CD14-positive monocyte (primary cell): ENCODE results near the gene POLK. TPM values are rescaled to one million over a fixed set of nuclear protein-coding genes. Genes with fewer than 3 reads are reported as not detected.

Experiments used
- DNase-seq, 3 donors: peaks; one replicate each; pipeline ENCODE4 v3.0.0-alpha.2; 2011 to 2022
- H2AFZ ChIP-seq: 2 replicates; pipeline ENCODE4 v1.6.0; 2012; ENCODE audit warnings: mild to moderate bottlenecking, low read depth, low read length, inconsistent platforms; ENCODE audit not compliant: insufficient read depth, poor library complexity, severe bottlenecking
- H3K27ac ChIP-seq, 2 donors: 1 replicate in 1 of 2; 2 replicates in 1 of 2; pipeline ENCODE4 v1.5.1; 2012 to 2013; ENCODE audit warnings: low read length in 2 of 2, control low read depth in 1 of 2, inconsistent platforms in 1 of 2, low read depth in 1 of 2, mild to moderate bottlenecking in 1 of 2
- H3K27me3 ChIP-seq, 2 donors: one replicate each; pipeline versions ENCODE4 v1.6.0 to v1.6.1; 2011 to 2013; ENCODE audit warnings: low read length in 2 of 2; ENCODE audit not compliant: control insufficient read depth in 2 of 2, insufficient read depth in 2 of 2
- H3K36me3 ChIP-seq, 2 donors: replicated peaks in 1 of 2; 1 replicate in 1 of 2; 2 replicates in 1 of 2; pipeline versions ENCODE4 v1.5.1 to v1.6.1; 2012 to 2013; ENCODE audit warnings: low read length in 2 of 2, control low read depth in 1 of 2, inconsistent platforms in 1 of 2, mild to moderate bottlenecking in 1 of 2; ENCODE audit not compliant: insufficient read depth in 2 of 2, control insufficient read depth in 1 of 2
- H3K4me1 ChIP-seq, 2 donors: 1 replicate in 1 of 2; 2 replicates in 1 of 2; pipeline versions ENCODE4 v1.5.1 to v1.6.1; 2012 to 2013; ENCODE audit warnings: low read length in 2 of 2, control low read depth in 1 of 2, inconsistent platforms in 1 of 2, mild to moderate bottlenecking in 1 of 2, moderate library complexity in 1 of 2; ENCODE audit not compliant: insufficient read depth in 2 of 2, control insufficient read depth in 1 of 2
- H3K4me2 ChIP-seq: replicated peaks from 2 replicates; pipeline ENCODE3; 2012; ENCODE audit warnings: low read length, moderate library complexity, mild to moderate bottlenecking; ENCODE audit not compliant: poor library complexity, severe bottlenecking; ENCODE audit errors: extremely low read depth
- H3K4me3 ChIP-seq, 3 experiments: fragments of 200-600 bp in 1 of 3; sonication (generic) in 1 of 3; replicated peaks in 1 of 3; 1 replicate in 2 of 3; 2 replicates in 1 of 3; pipeline ENCODE4 v1.5.1; 2011 to 2013; ENCODE audit warnings: low read length in 3 of 3, mild to moderate bottlenecking in 3 of 3, control low read depth in 2 of 3, low read depth in 2 of 3, inconsistent platforms in 1 of 3, moderate library complexity in 1 of 3
- H3K79me2 ChIP-seq: 2 replicates; pipeline ENCODE4 v1.6.0; 2012; ENCODE audit warnings: mild to moderate bottlenecking, control low read depth, inconsistent platforms, low read length, moderate library complexity; ENCODE audit not compliant: insufficient read depth
- H3K9ac ChIP-seq: 2 replicates; pipeline ENCODE4 v1.6.0; 2017; ENCODE audit warnings: low read length, mild to moderate bottlenecking; ENCODE audit not compliant: insufficient read depth, poor library complexity, severe bottlenecking
- H3K9me3 ChIP-seq, 2 donors: replicated peaks in 1 of 2; 1 replicate in 1 of 2; 2 replicates in 1 of 2; pipeline versions ENCODE4 v1.5.1 to v1.6.1; 2012 to 2013; ENCODE audit warnings: low read length in 2 of 2, control low read depth in 1 of 2; ENCODE audit not compliant: control insufficient read depth in 1 of 2, insufficient read depth in 1 of 2
- H4K20me1 ChIP-seq: 2 replicates; pipeline ENCODE4 v1.6.0; 2012; ENCODE audit warnings: mild to moderate bottlenecking, low read length, control low read depth, moderate library complexity; ENCODE audit not compliant: insufficient read depth
- H3K27ac Mint-ChIP-seq, 7 donors: one replicate each; pipeline ENCODE4 v1.8.0; 2020; ENCODE audit warnings: mild to moderate bottlenecking in 7 of 7, mixed read lengths in 7 of 7, moderate library complexity in 6 of 7, inconsistent platforms in 2 of 7
- H3K27me3 Mint-ChIP-seq, 3 donors: one replicate each; pipeline ENCODE4 v1.8.0; 2021 to 2022; ENCODE audit warnings: low read depth in 3 of 3, mild to moderate bottlenecking in 3 of 3, mixed read lengths in 3 of 3, moderate library complexity in 3 of 3, inconsistent platforms in 1 of 3
- H3K36me3 Mint-ChIP-seq, 2 donors: one replicate each; pipeline ENCODE4 v1.8.0; 2020; ENCODE audit warnings: mixed read lengths in 2 of 2, inconsistent platforms in 1 of 2, mild to moderate bottlenecking in 1 of 2
- H3K4me1 Mint-ChIP-seq: one replicate; pipeline ENCODE4 v1.8.0; 2020; ENCODE audit warnings: mild to moderate bottlenecking, mixed read lengths
- H3K4me3 Mint-ChIP-seq, 2 donors: one replicate each; pipeline ENCODE4 v1.8.0; 2020; ENCODE audit warnings: mild to moderate bottlenecking in 2 of 2, mixed read lengths in 2 of 2, moderate library complexity in 1 of 2
- H3K9me3 Mint-ChIP-seq, 7 donors: one replicate each; pipeline ENCODE4 v1.8.0; 2020 to 2022; ENCODE audit warnings: mixed read lengths in 7 of 7, mild to moderate bottlenecking in 6 of 7, moderate library complexity in 6 of 7, inconsistent platforms in 2 of 7
- CTCF ChIP-seq: fragments of 200-600 bp; IDR thresholded peaks from one replicate; pipeline ENCODE4 v1.8.0; 2022; ENCODE audit warnings: antibody characterized with exemption, mild to moderate bottlenecking
- WGBS: methylation state at CpG from one replicate; pipeline ENCODE4 v1.1.5; 2013; ENCODE audit warnings: missing lambda C conversion rate; ENCODE audit not compliant: insufficient coverage; 5-methylcytosine and 5-hydroxymethylcytosine counted together
- intact Hi-C, 2 donors: fragments of 100-400 bp; cut with micrococcal nuclease; formaldehyde crosslinking; loops; one replicate each; pipeline versions ENCODE4 v1.15.0 to v1.15.1; 2023
- polyA plus RNA-seq, 3 donors: library from polyadenylated mRNA; depleted of rRNA in 1 of 3; unstranded in 2 of 3; stranded (reverse) in 1 of 3; fragments of 300-500 nt in 2 of 3; fragments of >200 nt in 1 of 3; fragmentation: Illumina TruSeq in 2 of 3; gene quantifications; 1 replicate in 2 of 3; 2 replicates in 1 of 3; pipeline ENCODE4 v1.2.3, GENCODE V29; 2012 to 2021

POLK gene
- polyA plus RNA-seq, 3 donors, result 18.1 to 27.2 (median 22.3) TPM

- no peak overlapping the region for H3K27ac Mint-ChIP-seq
- Histone ChIP-seq H3K4me2 (no peak overlapping the region), H3K36me3 (no peaks in the 10 kb centered on the region), H3K27ac (no peak overlapping the region), H3K4me3 (no peak overlapping the region), H3K4me1 (no peaks in the 10 kb centered on the region), H2AFZ (no peak overlapping the region), H3K9ac (no peak overlapping the region), H3K79me2 (no peaks in the 10 kb centered on the region), H3K9me3 (no peaks in the 10 kb centered on the region), H4K20me1 (no peaks in the 10 kb centered on the region), H3K27me3 (no peaks in the 10 kb centered on the region)
- TF ChIP-seq CTCF, result no peak
- DNase-seq, result no peak
- H3K4me3 Mint-ChIP-seq, result no peak overlapping the region
- peaks cover 5% of the 10 kb centered on the region for H3K4me1 Mint-ChIP-seq
- intact Hi-C loops, result no loop called here
- H3K27me3 Mint-ChIP-seq, result peaks cover 0 to 2% (median 2%) of the 10 kb centered on the region in 3 donors
- whole genome bisulfite sequencing, result 100% methylated on average over 1 of the region's 4 CpGs
- peaks cover 0 to 2% of the 10 kb centered on the region in 2 donors for H3K36me3 Mint-ChIP-seq
- H3K9me3 Mint-ChIP-seq, result peaks cover 0 to 2% (median 0%) of the 10 kb centered on the region in 7 donors
Observed at GRCh38 chr5:75622564-75622963, 110.9 kb downstream of the POLK start.

GRCh38 chr5:75623846-75624245 is 112.2 kb downstream of the POLK start:
- no peaks in the 10 kb centered on the region for H3K9me3 ChIP-seq
- TF ChIP-seq CTCF, result no peak
- H4K20me1 ChIP-seq, result no peaks in the 10 kb centered on the region
- H3K9ac ChIP-seq, result no peak overlapping the region
- no peak overlapping the region for H3K4me3 Mint-ChIP-seq
- H3K27ac Mint-ChIP-seq, result no peak overlapping the region
- H3K27me3 Mint-ChIP-seq, result peaks cover 0 to 2% (median 2%) of the 10 kb centered on the region in 3 donors
- no peaks in the 10 kb centered on the region for H3K27me3 ChIP-seq
- intact Hi-C loops, result no loop called here
- no peaks in the 10 kb centered on the region for H3K79me2 ChIP-seq
- H3K4me2 ChIP-seq, result no peak overlapping the region
- no peak overlapping the region for H3K27ac ChIP-seq
- no peaks in the 10 kb centered on the region for H3K4me1 ChIP-seq
- no peak for DNase-seq
- H3K36me3 ChIP-seq, result no peaks in the 10 kb centered on the region
- H2AFZ ChIP-seq, result no peak overlapping the region
- no peak overlapping the region for H3K4me3 ChIP-seq
- H3K36me3 Mint-ChIP-seq, result peaks cover 0 to 5% of the 10 kb centered on the region in 2 donors
- peaks cover 0 to under 1% (median 0%) of the 10 kb centered on the region in 7 donors for H3K9me3 Mint-ChIP-seq
- peaks cover 5% of the 10 kb centered on the region for H3K4me1 Mint-ChIP-seq
